HEK293T (cell line): ENCODE measurements around the gene PLCB2.

Source experiments
- ARNT ChIP-seq: fragments of 450-650 bp; IDR thresholded peaks from 2 replicates; pipeline ENCODE4 v1.6.1; 2017; ENCODE audit warnings: mild to moderate bottlenecking
- BHLHE40 ChIP-seq: fragments of 450-650 bp; IDR thresholded peaks from 2 replicates; pipeline ENCODE4 v1.6.1; 2016; ENCODE audit warnings: mild to moderate bottlenecking, moderate library complexity, borderline replicate concordance
- FOXA1 ChIP-seq: fragments of 450-650 bp; IDR thresholded peaks from 2 replicates; pipeline ENCODE4 v1.6.1; 2016; ENCODE audit warnings: mild to moderate bottlenecking
- FOXK2 ChIP-seq: fragments of 450-650 bp; IDR thresholded peaks from 2 replicates; pipeline ENCODE4 v1.6.1; 2016; ENCODE audit warnings: mild to moderate bottlenecking
- FOXM1 ChIP-seq: fragments of 450-650 bp; IDR thresholded peaks from 2 replicates; pipeline ENCODE4 v1.6.1; 2017; ENCODE audit warnings: mild to moderate bottlenecking, borderline replicate concordance
- HDGF ChIP-seq: fragments of 450-650 bp; IDR thresholded peaks from 2 replicates; pipeline ENCODE4 v1.6.1; 2017; ENCODE audit warnings: antibody characterized with exemption, borderline replicate concordance
- LEF1 ChIP-seq: fragments of 450-650 bp; IDR thresholded peaks from 2 replicates; pipeline ENCODE4 v1.6.1; 2017; ENCODE audit warnings: mild to moderate bottlenecking, borderline replicate concordance
- NFRKB ChIP-seq: fragments of 450-650 bp; IDR thresholded peaks from 2 replicates; pipeline ENCODE4 v1.6.1; 2016; ENCODE audit warnings: mild to moderate bottlenecking, moderate library complexity
- SP1 ChIP-seq: fragments of 450-650 bp; IDR thresholded peaks from 2 replicates; pipeline ENCODE4 v1.6.1; 2017
- SUZ12 ChIP-seq: fragments of 450-650 bp; IDR thresholded peaks from 2 replicates; pipeline ENCODE4 v1.6.1; 2016; ENCODE audit warnings: mild to moderate bottlenecking
- TARDBP ChIP-seq: fragments of 450-650 bp; IDR thresholded peaks from 2 replicates; pipeline ENCODE4 v1.6.1; 2016
- ZNF384 ChIP-seq: fragments of 450-650 bp; IDR thresholded peaks from 2 replicates; pipeline ENCODE4 v1.6.1; 2016
- TF ChIP-seq, protein P1 (sequence below): fragments of 450-650 bp; IDR thresholded peaks from 2 replicates; pipeline ENCODE4 v1.6.1; 2016

- no peak for TF ChIP-seq SUZ12
- TF ChIP-seq HDGF, result no peak
- TF ChIP-seq FOXK2, result no peak
- no peak for TF ChIP-seq FOXA1
- no peak for TF ChIP-seq TARDBP
- no peak for TF ChIP-seq SP1
- no peak for TF ChIP-seq FOXM1
- TF ChIP-seq LEF1, result no peak
- TF ChIP-seq, protein P1, sequence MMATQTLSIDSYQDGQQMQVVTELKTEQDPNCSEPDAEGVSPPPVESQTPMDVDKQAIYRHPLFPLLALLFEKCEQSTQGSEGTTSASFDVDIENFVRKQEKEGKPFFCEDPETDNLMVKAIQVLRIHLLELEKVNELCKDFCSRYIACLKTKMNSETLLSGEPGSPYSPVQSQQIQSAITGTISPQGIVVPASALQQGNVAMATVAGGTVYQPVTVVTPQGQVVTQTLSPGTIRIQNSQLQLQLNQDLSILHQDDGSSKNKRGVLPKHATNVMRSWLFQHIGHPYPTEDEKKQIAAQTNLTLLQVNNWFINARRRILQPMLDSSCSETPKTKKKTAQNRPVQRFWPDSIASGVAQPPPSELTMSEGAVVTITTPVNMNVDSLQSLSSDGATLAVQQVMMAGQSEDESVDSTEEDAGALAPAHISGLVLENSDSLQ, result no peak
- TF ChIP-seq BHLHE40, result no peak
- no peak for TF ChIP-seq ARNT
- TF ChIP-seq ZNF384, result no peak
- TF ChIP-seq NFRKB, result no peak
Measured at GRCh38 chr15:40250771-40251483, 56.8 kb downstream of the PLCB2 start.
